ENCODE results near the gene PA2G4.

DNA sequence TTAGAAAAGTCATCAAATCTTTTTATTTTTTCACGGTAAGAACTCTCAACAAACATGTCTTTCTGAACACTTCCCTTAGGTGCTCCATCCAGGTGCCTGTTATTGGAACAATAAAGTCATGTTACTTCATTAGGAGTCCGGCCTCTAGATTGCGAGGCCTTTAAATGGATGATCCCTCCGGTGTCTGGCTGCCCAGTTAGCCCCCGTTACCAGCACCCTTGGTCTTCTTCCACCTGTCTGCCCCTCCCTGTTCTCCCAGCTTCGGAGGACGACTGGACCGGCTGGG, 593 bp upstream of the PA2G4 start:
- no peak for TF ChIP-seq CTCF (IDR thresholded peaks at IDR 0.05; ENCODE audit: poor library complexity, severe bottlenecking)
- no peak for TF ChIP-seq POLR2AphosphoS5 (IDR thresholded peaks at IDR 0.05)
- no peak for TF ChIP-seq EZH2 (IDR thresholded peaks at IDR 0.05; ENCODE audit: borderline replicate concordance, insufficient read depth, low read length, poor library complexity, severe bottlenecking)

Data from neural cell (in vitro differentiated cells).